H1 (cell line): Measurements from ENCODE around the gene RASSF10. TPM values are rescaled to one million over a fixed set of nuclear protein-coding genes. Genes with fewer than 3 reads are reported as not detected.
A peak's percentile ranks its signal among the peaks of the same experiment; 100 is the strongest.

ENCODE experiments used
- ATF3 ChIP-seq: IDR thresholded peaks from 2 replicates; pipeline ENCODE4 v1.6.1; 2011; ENCODE audit warnings: low read depth, mild to moderate bottlenecking, low read length; ENCODE audit not compliant: insufficient read depth
- BRCA1 ChIP-seq: IDR thresholded peaks from 2 replicates; pipeline ENCODE4 v1.6.1; 2012; ENCODE audit warnings: low read depth, low read length, improper control_type of control experiment
- CHD2 ChIP-seq: IDR thresholded peaks from 2 replicates; pipeline ENCODE4 v1.6.1; 2012; ENCODE audit warnings: low read length, improper control_type of control experiment
- CTBP2 ChIP-seq: IDR thresholded peaks from 2 replicates; pipeline ENCODE4 v1.7.0; 2011; ENCODE audit warnings: borderline replicate concordance, mild to moderate bottlenecking, moderate library complexity, mixed read lengths, low read length; ENCODE audit not compliant: insufficient read depth, insufficient read length
- EZH2 ChIP-seq: fragments of 200-600 bp; sonication (generic); IDR thresholded peaks from 2 replicates; pipeline ENCODE4 v1.7.1; 2012; ENCODE audit warnings: low read depth, mild to moderate bottlenecking, moderate library complexity, low read length, inconsistent platforms; ENCODE audit not compliant: severe bottlenecking
- JUND ChIP-seq: IDR thresholded peaks from 2 replicates; pipeline ENCODE4 v1.6.1; 2011; ENCODE audit warnings: mild to moderate bottlenecking, improper control_type of control experiment, low read length
- NANOG ChIP-seq: IDR thresholded peaks from 2 replicates; pipeline ENCODE4 v1.6.1; 2011; ENCODE audit warnings: low read length, low read depth, mild to moderate bottlenecking, inconsistent platforms; ENCODE audit not compliant: insufficient read depth, poor library complexity, severe bottlenecking
- NRF1 ChIP-seq: IDR thresholded peaks from 2 replicates; pipeline ENCODE4 v1.6.1; 2011; ENCODE audit warnings: mild to moderate bottlenecking, low read depth, low read length, improper control_type of control experiment
- POU5F1 ChIP-seq: IDR thresholded peaks from 2 replicates; pipeline ENCODE4 v1.6.1; 2011; ENCODE audit warnings: low read depth, mild to moderate bottlenecking, low read length, moderate library complexity
- RAD21 ChIP-seq, 2 experiments: IDR thresholded peaks in 1 of 2; conservative IDR thresholded peaks in 1 of 2; 2 replicates each; pipeline ENCODE4 v1.6.1; 2011; ENCODE audit warnings: low read depth in 2 of 2, low read length in 2 of 2, improper control_type of control experiment in 1 of 2, inconsistent platforms in 1 of 2, mild to moderate bottlenecking in 1 of 2, moderate library complexity in 1 of 2
- SAP30 ChIP-seq: fragments of 300-600 bp; sonication (generic); IDR thresholded peaks from 2 replicates; pipeline ENCODE4 v1.7.1; 2012; ENCODE audit warnings: low read length, moderate library complexity, mild to moderate bottlenecking, inconsistent platforms; ENCODE audit not compliant: insufficient read depth, insufficient replicate concordance
- SIRT6 ChIP-seq: IDR thresholded peaks from one replicate; pipeline ENCODE4 v1.7.1; 2012; ENCODE audit warnings: low read length, inconsistent platforms
- SP1 ChIP-seq: IDR thresholded peaks from 2 replicates; pipeline ENCODE4 v1.6.1; 2011; ENCODE audit warnings: low read depth, low read length
- SP4 ChIP-seq: IDR thresholded peaks from 2 replicates; pipeline ENCODE4 v1.6.1; 2012; ENCODE audit warnings: low read length, inconsistent platforms
- SUZ12 ChIP-seq: fragments of 200-600 bp; sonication (generic); IDR thresholded peaks from 2 replicates; pipeline ENCODE4 v1.6.1; 2012; ENCODE audit warnings: mild to moderate bottlenecking, inconsistent platforms, low read length, moderate library complexity, mixed read lengths
- TAF7 ChIP-seq: optimal IDR thresholded peaks from 2 replicates; pipeline ENCODE3; 2011; ENCODE audit warnings: low read depth, mild to moderate bottlenecking, inconsistent platforms, low read length, moderate library complexity, borderline replicate concordance
- TBP ChIP-seq: IDR thresholded peaks from 2 replicates; pipeline ENCODE4 v1.6.1; 2011; ENCODE audit warnings: low read depth, low read length, improper control_type of control experiment
- TCF12 ChIP-seq: IDR thresholded peaks from 2 replicates; pipeline ENCODE4 v1.6.1; 2011; ENCODE audit warnings: low read depth, mild to moderate bottlenecking, low read length
- USF2 ChIP-seq: IDR thresholded peaks from 2 replicates; pipeline ENCODE4 v1.6.1; 2011; ENCODE audit warnings: low read length, improper control_type of control experiment
- YY1 ChIP-seq: IDR thresholded peaks from 2 replicates; pipeline ENCODE4 v1.6.1; 2011; ENCODE audit warnings: low read depth, mild to moderate bottlenecking, low read length
- polyA plus RNA-seq, 7 experiments: library from polyadenylated mRNA; depleted of rRNA in 3 of 7; stranded (reverse) in 5 of 7; unstranded in 2 of 7; fragments of >200 nt in 5 of 7; fragments of 200-250 nt in 2 of 7; gene quantifications; 1 replicate in 5 of 7; 2 replicates in 1 of 7; 4 replicates in 1 of 7; pipeline versions ENCODE4 v1.2.1 to v1.2.3, GENCODE V29; 2011 to 2013; ENCODE audit warnings: missing spikeins in 2 of 7, mixed read lengths in 2 of 7
- total RNA-seq: library from RNA; stranded (reverse); fragmentation: NEBNext Ultra II Directional; extraction: Animal tissue kit (Norgen Biotek cat#: 25700); gene quantifications from 2 replicates; pipeline ENCODE4 v1.2.1, GENCODE V29; 2021
- TF ChIP-seq, protein P1 (sequence below): IDR thresholded peaks from 2 replicates; pipeline ENCODE4 v1.6.1; 2012; ENCODE audit warnings: inconsistent platforms
- TF ChIP-seq, protein P2 (sequence below): IDR thresholded peaks from 2 replicates; pipeline ENCODE4 v1.6.1; 2012; ENCODE audit warnings: inconsistent platforms

RASSF10 gene
- total and polyA plus RNA-seq, 2 of the 8 experiments (the other 6 are each of a cell fraction or from before 2014, with no cell fraction given) = 0.51 to 1.8 TPM

GRCh38 chr11:13010749-13011465, 1.8 kb downstream of the RASSF10 start (continued):
- no peak for TF ChIP-seq RAD21 (IDR thresholded peaks at IDR 0.05 in 1 of 2, conservative IDR thresholded peaks at IDR 0.05 in 1 of 2; ENCODE audit: low read depth in 2 of 2, low read length in 2 of 2)
- 0 out of 2 replicates have a peak, but pooled peaks have one; percentile 22 for TF ChIP-seq TCF12
- TF ChIP-seq, protein P1, sequence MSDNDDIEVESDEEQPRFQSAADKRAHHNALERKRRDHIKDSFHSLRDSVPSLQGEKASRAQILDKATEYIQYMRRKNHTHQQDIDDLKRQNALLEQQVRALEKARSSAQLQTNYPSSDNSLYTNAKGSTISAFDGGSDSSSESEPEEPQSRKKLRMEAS = peak; percentile 95
- TF ChIP-seq EZH2 = peak; percentile 50
- no peak for TF ChIP-seq TBP
- TF ChIP-seq CTBP2 = no peak
- TF ChIP-seq NANOG = no peak
- TF ChIP-seq SP4 = no peak
- no peak for TF ChIP-seq POU5F1
- no peak for TF ChIP-seq TAF7
- no peak for TF ChIP-seq CHD2
- TF ChIP-seq JUND = no peak
- TF ChIP-seq USF2 = no peak
- no peak for TF ChIP-seq ATF3
- TF ChIP-seq NRF1 = peak; percentile 23; the same call in 1 of the 2 replicates
- no peak for TF ChIP-seq YY1
- TF ChIP-seq BRCA1 = no peak
- no peak for TF ChIP-seq SAP30
- TF ChIP-seq, protein P2, sequence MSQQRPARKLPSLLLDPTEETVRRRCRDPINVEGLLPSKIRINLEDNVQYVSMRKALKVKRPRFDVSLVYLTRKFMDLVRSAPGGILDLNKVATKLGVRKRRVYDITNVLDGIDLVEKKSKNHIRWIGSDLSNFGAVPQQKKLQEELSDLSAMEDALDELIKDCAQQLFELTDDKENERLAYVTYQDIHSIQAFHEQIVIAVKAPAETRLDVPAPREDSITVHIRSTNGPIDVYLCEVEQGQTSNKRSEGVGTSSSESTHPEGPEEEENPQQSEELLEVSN = peak; percentile 84
- TF ChIP-seq SP1 = no peak
- peak; percentile 80; the same call in 1 of the 2 replicates for TF ChIP-seq SUZ12
- TF ChIP-seq SIRT6 = no peak
